Mammary microvascular endothelial cell (primary cell): ENCODE measurements around the gene TAMALIN. TPM values are rescaled to one million over a fixed set of nuclear protein-coding genes. Genes with fewer than 3 reads are reported as not detected.

ENCODE experiments used
- total RNA-seq: library from RNA; depleted of rRNA; stranded (reverse); fragments of >200 nt; gene quantifications from 2 replicates; pipeline ENCODE4 v1.2.3, GENCODE V29; 2015

The TAMALIN gene
- 47.4 and 50.2 TPM in 2 replicates for total RNA-seq

DNA sequence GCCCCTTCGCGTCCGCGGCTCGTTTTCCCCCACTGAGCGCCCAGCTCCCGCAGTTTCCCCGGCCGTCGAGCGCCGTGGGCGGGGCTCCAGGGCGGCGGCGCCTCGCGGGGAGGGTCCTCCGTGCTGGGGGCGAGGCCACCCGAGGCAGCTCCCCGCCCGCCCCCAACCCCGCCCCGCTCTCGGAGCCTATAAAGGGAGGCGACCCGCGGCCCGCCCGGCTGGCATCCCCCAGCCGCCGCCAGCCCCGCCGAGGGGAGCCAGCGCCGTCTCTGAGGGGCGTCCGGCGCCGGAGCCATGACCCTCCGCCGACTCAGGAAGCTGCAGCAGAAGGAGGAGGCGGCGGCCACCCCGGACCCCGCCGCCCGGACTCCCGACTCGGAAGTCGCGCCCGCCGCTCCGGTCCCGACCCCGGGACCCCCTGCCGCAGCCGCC lies at the start of gene TAMALIN:
TAMALIN (plus strand) TSS at position 221 of the 432 bp plus-strand sequence; CDS start at position 295, 74 bp downstream.

DNA sequence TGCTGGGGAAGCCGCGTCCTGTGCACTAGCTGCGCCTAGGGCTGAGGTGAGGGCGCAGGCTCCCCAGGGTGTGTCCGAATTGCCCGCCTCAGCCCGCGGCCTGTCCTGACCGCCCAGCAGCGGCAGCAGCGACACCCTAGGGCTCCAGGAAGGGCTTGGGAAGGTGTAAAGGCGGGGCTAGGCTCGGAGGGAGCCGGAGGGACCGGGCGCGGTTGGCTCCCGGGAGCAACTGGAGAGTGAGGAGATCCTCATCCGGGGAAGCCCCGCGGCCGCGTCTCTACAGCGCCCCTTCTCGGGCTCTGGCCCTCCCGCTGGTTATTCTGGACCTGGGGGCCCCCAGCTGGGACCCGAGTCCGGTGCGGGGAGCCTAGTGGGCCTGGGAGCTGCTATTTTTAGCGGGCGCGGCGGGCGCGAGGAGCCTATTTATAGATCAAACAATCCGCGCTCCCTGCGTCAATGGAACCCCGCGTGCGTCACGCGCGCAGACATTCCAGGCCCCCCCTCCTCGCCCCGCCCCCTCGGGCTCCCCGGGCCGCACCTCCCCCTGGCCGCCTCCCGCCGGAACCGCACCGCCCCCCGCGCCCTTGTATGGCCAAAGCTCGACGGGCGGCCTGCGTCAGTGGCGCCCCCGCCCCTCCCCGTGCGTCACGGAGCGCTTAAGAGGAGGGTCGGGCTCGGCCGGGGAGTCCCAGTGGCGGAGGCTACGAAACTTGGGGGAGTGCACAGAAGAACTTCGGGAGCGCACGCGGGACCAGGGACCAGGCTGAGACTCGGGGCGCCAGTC lies 44.2 kb downstream of the TAMALIN start, which contains the start of gene NR4A1:
NR4A1 (plus strand) TSS at position 685 of the 784 bp plus-strand sequence. CDS start 2,887 bp downstream, outside the sequence.

Other genes with a start within 250 kb of the TAMALIN start
- gene FIGNL2, start 158.2 kb upstream of the TAMALIN start, total RNA-seq = 0.15 and 0.33 TPM in 2 replicates
- gene ANKRD33, start 118.8 kb upstream of the TAMALIN start, total RNA-seq = 1.0 TPM in 1 of 2 replicates, not detected in the other
- gene ACVRL1, start 99.4 kb upstream of the TAMALIN start, total RNA-seq = 373 and 392 TPM in 2 replicates
- 5.2 and 8.4 TPM in 2 replicates for gene ACVR1B, start 55.2 kb upstream of the TAMALIN start, total RNA-seq
- gene NR4A1, start 44.5 kb downstream of the TAMALIN start, total RNA-seq = 4.4 and 10.5 TPM in 2 replicates
- gene ATG101, start 63.0 kb downstream of the TAMALIN start, total RNA-seq = 74.1 and 75.3 TPM in 2 replicates
- gene SMIM41, start 72.8 kb downstream of the TAMALIN start, total RNA-seq = not detected in 2 replicates
- 1.1 and 1.5 TPM in 2 replicates for gene KRT80, start 185.1 kb downstream of the TAMALIN start, total RNA-seq
- gene KRT7, start 226.3 kb downstream of the TAMALIN start, total RNA-seq = 332 and 351 TPM in 2 replicates